HG02885 (cell line): ENCODE data around the gene TSPO2.
A peak's percentile ranks its signal among the peaks of the same experiment; 100 is the strongest.

Source experiments
- ATAC-seq: cut with Tn5 transposase; IDR thresholded peaks from one replicate; pipeline ENCODE4 v1.9.1; 2021; ENCODE audit warnings: mild to moderate bottlenecking; ENCODE audit not compliant: unreplicated experiment, poor library complexity

TSPO2 gene

DNA sequence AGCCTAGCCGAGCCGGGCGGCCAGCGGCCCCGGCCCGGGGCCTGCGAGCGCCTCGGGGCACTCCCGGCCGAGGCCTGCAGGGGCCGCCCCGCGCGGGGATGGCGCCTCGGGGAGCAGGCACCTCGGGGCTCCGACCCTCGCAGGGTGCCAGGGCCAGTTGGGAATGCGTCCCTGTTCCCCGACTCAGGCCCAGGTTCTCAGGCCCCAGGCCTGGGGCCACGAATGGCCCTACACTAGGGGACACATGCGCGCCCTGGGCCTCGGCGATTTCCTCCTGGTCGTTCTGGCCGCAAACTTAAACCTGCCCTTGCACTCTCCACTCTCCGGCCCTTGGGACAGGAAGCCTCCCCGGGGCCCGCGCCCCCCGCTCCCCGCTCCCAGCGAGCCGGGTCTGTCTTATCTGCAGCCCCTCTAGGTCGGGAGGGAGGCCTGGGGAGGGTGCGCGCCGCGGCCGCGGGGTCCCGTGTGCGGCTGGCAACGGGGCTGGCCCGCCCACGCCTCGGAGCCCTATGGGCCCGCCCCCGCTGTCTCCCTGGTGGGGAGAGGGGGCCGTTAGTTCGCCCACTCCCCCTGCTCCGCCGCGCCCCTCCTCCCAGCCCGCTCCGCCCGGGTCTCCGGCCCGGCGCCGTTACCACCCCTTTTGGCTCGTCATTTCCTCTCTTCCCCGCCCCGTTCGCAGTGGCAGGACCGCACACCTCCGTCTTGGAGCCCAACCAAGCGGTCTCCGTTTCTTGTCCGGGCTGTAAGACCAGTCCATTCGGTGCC, 31.1 kb downstream of the TSPO2 start:
- peak; percentile 37 for ATAC-seq

DNA sequence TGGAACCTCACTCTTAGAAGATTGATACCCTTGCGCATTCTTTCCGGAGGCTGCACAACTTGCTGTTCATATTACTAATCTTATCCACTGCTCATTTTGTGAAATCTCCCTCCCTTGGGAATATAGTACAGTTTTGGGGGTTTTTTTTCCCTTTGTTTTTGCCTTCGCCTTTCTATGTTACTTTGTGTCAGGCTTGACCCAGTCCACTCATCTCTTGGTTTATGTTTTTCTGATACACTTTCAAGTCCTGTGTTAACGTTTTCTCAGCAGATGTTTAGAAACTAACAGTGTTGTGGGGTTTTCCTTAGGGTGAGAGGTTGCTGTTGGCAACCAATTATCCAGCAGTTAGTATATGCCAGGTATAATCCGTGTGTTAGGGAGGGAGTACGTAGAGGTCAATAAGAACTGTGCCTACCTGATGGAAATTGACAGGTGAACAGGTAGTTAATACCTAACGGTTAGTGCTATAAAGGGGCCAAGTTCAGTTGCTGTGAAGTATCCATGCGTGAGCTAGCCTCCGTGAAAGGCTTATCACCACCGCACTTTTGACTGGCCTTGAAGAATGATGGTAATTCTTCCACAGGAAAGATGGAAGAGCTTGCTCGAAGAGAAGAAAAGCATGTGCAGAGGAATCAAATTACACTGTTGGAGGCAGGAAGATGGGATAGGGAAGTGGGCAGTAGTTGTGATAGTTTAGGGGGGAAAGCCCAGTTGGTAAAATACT, 31.9 kb downstream of the TSPO2 start:
- no peak for ATAC-seq

DNA sequence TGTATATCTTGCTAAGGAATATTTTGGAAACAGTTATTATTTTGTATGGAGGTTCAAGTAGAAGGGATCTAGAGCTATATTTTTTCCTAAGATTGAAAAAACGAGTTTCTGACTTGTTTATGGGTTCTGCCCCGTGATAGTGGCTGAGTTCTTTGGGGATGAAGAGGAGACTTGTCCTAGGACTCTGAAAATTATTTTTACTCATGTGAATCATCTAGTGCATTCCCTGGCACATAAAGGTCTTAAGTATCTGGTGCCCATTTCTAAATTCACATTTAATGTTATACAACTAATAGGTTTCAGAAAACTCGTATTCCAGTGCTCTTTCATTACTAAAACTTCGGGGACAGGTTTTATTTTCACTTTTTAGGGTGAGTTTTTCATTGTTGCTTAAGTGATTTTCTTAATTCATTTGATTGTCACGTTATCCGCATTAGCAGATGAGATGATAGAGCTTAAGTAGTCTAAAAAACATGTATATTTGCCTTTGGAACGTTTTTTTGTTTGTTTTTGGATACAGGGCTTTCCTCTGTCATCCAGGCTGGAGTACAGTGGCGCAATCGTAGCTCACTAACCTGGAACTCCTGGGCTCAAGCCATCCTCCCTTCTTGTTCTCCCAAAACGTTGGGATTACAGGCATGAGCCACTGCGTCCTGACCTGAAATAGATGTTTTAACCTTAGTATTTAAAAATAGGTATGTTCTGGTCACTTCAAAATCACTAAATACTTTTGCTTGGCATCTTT, 32.6 kb downstream of the TSPO2 start:
- ATAC-seq: no peak

DNA sequence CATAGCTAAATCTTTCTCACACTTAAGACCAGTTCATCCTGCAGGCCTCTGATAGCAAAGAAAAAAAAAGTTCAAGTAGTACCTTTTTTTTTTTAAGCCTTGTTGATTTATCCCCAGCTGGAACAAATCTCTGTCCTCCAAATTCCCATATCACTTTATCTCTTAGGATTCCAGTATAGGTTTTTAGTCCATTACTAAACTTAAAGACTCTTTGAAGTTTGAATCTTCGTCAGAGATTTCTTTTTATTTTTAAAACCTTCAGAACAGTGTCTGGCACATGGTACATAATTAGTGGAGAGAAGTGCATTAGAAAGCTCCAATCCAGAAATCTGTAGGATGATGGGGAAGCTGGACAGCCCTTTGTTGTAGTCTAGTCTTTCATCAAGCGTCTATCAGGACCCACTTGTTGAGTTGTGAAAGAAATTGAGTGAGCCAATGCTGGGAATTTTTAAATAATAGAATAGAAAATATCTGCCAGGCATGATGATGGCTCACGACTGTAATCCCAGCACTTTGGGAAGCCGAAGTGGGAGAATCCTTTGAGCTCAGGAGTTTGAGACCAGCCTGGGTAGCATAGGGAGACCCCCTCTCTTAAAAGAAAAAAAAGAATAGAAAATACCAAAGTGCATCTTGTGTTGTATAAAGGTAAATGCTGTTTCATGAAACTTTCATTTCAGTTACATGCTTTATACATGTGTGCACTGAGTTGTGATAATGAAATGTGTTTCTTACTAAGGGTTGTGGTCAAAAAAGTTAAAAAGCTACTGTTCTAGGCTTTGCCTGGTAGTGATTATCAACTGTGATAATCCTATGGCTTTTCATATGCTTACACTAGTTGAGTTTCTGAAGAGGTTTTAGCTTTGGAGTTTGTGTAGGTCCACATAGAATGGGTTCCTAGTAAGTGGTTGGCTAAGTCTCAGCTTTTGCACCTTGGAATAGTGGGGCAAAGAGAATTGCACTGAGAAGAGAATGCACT, 33.7 kb downstream of the TSPO2 start:
- ATAC-seq: no peak

DNA sequence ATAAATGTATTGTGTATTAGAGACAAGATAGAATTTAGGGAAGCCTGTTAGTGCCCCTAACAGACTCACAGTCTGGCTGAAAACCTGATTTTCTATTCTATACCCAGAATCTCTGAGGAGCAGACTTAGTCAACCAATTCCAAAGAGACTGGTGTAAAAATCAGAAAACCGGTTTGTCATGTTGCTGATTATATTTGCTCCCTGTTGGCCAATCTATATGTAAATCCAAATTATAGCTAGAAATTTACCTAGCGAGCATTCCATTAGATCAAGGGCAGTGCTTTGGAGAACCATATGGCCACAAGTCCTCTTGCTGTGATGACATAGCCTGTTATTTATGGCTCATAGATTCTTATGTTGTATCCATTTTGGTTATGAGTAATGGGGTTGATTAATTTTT, 35.3 kb downstream of the TSPO2 start:
- no peak for ATAC-seq

DNA sequence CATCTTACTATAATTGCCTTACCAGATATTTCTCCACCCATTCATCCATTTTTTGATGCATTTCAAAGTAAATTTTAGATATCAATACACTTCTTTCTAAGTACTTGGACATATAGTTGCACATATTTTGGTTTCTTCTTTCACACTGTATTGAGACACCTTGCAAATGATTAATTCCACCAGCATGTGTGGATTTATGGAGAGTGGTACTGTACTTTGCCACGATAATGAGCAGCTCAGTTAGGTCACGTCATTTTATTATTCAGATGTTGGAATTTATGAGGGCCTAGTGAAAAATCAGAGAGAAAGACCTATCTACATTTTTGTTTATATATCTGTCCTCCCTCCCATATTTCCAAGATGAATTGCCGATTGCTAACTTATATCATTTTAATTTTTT, 35.8 kb downstream of the TSPO2 start:
- ATAC-seq: no peak

DNA sequence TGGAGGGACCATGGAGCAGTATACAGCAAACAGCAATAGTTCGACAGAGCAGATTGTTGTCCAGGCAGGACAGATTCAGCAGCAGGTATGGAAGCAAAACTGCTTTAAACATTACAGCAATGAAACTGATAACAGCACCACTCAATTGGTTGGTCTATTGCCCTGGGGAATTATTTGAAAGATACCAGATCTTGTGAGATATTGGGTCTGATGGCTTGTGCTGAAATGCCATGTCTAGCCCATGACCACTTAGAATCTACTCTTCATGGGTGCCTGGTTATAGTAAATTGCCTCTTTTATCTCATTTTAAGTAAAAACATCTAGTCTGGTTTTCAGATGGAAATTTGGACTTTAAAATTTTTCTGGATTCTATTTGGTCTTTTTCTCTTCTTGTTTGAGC, 36.8 kb downstream of the TSPO2 start:
- ATAC-seq: no peak

DNA sequence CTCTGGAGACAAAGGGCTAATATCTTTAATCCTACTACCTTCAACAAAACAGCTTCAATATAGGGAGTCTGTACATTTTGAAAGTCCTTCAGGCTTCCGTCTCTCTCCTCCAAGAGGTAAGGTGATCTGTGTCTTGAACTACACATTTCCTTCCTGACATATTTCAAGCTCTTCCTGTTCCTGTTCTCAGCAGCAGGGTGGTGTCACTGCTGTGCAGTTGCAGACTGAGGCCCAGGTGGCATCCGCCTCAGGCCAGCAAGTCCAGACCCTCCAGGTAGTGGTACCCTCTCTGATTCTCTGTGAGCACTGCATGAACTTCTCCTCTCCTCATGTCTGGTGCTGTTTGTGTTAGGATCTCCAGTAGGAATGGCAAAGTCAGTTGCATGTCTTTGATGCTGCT, 38.4 kb downstream of the TSPO2 start:
- no peak for ATAC-seq

DNA sequence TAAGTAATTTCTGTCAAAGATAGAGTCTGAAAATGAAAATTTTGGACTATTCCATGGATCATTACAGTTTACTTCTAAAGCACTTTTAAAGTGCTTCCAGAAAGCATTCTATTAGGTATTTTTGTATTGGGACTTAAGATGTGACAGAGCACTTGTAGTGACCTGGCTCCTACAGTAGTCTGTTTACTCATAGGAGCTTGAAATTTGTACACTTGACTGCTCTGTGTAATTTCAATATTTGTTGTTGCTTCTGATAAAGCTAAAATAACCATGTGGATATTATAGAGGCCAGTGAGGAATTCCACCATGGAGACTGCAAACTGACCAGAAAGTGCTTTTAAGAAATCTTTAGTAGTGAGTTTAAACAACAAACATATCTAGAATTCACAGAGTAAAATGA, 40.8 kb downstream of the TSPO2 start:
- no peak for ATAC-seq

DNA sequence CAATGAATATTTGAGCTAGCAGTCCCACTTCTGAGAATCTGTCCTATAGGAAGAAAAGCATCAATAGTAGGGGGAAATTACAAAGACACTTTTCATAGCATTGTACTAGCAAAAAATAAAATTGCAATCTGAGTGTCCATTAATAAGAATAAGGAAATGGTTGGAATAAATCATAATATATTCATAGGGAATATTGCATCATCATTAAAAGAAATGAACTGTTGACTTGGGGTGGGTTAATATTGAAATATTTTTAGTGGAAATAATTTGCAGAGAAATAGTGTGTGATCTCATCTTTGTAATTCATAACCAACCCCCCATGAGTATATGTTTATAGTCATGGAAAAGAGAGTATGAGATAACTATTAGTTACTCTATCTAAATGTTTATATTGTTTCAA, 42.9 kb downstream of the TSPO2 start:
- ATAC-seq: no peak

DNA sequence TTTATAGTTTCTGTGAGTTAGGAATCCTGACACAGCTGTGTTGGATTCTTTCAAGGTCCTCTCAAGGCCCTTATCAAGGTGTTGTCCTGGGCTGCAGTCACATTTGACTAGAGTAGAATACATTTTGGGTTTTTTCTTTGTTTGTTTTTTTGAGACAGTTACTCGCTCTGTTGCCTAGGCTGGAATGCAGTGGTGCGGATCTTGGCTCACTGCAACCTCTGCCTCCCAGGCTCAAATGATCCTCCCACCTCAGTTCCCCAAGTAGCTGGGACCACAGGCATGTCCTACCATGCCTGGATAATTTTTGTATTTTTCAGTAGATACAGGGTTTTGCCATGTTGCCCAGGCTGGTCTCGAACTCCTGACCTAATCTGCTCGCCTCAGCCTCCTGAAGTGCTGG, 46.2 kb downstream of the TSPO2 start:
- no peak for ATAC-seq

DNA sequence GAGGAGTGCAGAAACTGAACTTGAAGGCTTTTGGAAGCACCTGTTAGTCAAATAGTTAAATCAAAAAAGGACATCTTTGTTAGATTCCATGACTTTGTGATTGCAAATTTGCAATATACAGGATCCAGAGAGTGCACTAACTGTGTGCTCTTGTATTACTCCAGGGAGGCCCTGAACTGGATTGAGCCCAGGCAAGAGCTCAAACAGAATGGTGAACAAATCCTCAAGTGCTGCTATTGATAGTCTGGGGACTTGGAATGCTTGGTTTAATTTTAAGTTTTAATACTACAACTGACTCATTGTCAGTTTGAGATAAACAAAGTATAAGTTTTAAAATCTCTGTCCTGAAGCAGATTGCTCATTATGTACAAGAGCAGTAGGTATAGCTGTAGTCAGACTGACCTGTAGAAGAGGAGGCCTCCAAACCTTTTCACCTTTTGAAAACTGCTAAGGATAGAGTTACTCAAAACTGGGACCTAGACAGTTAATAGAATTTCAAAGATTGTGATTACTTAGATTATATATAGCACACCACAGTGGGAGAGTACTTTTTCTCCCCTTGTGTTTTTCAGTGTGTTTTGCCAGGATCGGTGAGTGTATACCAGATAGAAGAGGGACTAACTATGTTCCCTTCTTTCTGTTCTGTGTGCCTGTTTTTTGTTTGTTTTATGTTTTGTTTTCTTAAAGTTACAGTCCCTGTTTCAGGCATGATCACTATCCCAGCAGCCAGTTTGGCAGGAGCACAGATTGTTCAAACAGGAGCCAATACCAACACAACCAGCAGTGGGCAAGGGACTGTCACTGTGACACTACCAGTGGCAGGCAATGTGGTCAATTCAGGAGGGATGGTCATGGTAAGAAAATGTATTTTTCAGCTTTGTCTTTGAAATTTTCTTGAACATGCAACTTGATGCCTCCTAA, 48.8 kb downstream of the TSPO2 start:
- ATAC-seq: no peak

DNA sequence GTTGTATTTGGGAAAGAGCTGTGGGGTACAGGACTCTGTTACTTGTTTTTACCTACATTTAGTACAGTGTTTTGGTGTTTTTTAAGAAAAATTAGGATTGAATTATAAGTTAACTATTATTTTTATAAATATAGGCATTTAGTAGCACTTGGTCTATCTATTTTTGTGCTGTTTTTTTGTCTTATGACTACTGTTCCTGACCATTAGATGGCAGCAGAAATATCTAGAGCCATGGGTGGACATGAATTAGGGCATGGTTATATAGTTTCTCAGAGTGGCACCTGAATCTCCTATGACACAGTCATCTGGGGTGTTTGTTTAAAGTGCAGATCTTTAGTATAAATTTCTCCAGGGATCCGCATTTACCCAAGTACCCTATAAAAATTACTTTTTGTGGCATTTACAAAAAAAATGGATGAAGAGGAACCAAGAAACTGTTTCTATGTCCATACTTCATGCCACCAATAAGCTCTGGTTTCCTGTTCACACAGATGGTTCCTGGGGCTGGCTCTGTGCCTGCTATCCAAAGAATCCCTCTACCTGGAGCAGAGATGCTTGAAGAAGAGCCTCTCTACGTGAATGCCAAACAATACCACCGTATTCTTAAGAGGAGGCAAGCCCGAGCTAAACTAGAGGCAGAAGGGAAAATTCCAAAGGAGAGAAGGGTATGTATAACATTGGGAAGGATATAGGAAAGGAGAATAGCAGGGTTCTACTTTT, 50.3 kb downstream of the TSPO2 start:
- ATAC-seq: no peak

DNA sequence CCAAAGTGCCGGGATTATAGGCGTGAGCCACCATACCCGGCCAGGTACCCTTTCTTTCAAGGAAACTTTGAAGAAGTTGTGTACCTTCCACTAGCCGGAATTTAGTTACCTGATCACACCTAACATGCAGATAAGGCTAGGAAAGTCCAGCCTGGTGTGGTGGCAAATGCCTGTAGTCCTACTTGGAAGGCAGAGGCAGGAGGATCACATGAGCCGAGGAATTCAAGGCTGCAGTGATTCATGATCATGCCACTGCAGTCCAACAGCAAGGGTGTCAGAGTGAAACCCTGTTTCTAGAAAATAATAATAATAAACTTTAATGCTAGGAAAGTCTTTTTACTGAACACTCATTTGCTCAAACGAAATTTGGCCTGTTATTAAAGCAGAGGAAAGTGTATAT, 51.5 kb downstream of the TSPO2 start:
- ATAC-seq: no peak
